ENCODE results near the gene MRAP2.
"Not testable (repeated sequence)": the region's sequence is repeated elsewhere in the genome, so short reads cannot be mapped to it uniquely, and the experiment has no call there.

Gene MRAP2

DNA sequence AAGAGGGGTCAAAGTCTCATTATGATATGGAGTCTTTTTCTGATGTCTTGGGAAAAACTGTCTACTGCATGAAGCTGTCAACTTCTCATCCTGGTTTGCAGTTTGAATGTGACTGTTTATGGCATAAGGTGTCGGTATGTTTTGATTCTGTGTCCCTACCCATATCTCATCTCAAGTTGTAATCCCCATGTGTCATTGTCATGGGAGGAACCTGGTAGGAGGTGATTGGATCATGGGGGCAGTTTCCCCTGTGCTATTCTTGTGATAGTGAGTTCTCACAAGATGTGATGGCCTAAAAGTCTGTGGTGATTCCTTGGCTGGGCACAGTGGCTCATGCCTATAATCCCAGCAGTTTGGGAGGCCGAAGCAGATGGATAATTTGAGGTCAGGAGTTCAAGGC is 47.6 kb downstream of the MRAP2 start:
- no peak for DNase-seq

DNA sequence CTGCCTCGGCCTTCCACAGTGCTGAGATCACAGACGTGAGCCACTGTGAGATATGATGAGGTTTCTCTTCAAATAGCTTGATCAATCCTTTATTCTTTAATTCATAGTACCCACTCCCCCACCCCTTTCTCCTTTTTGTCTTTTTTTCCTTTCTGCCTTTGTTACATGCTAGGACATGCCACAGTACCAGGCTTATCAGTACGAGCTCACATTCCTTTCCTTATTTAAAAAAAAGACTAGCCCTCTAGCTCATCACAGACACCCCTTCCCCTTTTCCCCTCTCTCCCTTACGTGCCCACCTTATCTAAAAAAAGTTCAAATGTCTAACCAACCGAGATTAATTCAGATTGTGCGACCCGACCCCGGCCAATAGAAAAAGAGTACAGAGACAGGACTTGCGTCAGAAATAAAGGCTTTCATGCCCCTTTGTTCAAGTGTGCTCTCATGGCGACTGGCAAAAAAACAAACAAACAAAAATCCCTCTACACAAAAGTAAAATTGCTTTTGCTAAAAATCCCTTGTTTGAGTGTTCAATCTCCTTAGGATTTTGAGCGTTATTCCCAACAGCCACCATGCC is 49.2 kb downstream of the MRAP2 start:
- no peak for DNase-seq

DNA sequence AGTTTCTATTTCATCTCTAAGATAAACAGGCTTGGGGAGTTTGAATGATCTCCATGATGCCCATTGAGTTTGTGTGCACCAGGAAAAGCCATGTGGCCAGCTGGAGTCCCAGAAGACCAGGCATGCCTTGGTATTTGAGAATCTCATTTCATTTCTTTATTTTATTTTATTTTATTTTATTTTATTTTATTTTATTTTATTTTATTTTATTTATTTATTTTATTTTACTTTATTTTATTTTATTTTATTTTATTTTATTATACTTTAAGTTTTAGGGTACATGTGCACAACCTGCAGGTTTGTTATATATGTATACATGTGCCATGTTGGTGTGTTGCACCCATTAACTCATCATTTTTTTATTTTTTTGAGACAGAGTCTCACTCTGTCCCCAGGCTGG is 51.1 kb downstream of the MRAP2 start:
- DNase-seq = not testable (repeated sequence)

DNA sequence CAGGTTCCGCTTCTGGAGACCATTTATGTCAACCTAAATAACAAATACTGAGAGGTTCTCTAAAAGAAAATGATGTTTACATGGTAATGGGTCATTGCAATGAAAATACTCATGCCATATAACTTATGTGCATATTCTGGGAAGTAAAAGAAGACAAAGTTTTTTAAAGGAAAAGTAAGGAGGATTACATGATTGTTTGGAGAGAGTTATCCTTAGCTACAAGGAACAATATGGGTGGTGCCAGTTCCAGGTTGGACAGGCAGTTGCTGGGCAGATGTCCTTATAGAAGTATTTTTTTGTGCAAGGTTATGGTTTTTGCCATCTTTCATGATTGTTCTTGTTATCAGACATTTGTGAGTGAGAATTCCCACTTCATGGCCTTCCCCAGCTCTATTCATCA is 52.5 kb downstream of the MRAP2 start:
- DNase-seq = no peak

DNA sequence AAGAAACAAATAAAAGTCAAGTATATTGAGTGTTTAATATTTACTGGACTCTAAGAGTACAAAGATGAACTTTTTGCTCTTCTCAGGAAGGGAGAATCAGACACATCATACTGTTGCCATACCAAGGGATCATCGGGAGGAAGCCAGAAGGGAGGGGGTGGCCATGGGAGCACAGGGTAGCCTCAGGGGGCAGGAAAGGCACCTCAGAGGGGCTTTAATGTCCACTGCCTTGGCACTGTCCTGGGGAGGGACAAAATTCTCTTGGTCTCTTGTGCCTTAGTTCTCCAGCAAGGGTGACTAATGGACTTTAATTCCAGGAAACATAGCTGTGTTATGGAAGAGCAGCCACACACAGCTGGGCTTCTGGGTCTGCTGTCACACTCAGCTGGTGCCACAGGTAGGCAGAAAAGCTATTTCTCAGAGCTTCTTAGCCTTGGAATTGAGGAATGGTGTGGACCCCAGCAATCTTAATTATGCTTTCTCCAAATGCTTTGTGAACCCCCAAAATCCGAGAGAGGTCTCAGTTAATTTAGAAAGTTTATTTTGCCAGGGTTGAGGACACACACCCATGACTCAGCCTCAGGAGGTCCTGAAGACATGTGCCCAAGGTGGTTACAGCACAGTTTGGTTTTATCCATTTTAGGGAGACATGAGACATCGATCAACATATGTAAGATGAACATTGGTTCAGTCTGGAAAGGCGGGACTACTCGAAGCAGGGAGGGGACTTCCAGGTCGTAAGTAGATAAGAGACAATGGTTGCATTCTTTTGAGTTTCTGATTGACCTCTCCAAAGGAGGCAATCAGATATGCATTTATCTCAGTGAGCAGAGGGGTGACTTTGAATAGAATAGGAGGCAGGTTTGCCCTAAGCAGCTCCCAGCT is 53.2 kb downstream of the MRAP2 start:
- DNase-seq = no peak

DNA sequence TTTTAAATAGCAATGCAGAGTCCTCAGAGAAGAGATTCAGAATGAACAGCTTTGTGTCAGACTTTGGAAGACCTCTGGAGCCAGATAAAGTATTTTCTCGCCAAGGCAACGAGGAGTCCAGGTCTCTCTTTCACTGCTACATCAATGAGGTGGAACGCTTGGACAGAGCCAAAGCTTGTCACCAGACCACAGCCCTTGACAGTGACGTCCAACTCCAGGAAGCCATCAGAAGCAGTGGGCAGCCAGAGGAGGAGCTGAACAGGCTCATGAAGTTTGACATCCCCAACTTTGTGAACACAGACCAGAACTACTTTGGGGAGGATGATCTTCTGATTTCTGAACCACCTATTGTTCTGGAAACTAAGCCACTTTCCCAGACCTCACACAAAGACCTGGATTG is 55.5 kb downstream of the MRAP2 start:
- no peak for DNase-seq

DNA sequence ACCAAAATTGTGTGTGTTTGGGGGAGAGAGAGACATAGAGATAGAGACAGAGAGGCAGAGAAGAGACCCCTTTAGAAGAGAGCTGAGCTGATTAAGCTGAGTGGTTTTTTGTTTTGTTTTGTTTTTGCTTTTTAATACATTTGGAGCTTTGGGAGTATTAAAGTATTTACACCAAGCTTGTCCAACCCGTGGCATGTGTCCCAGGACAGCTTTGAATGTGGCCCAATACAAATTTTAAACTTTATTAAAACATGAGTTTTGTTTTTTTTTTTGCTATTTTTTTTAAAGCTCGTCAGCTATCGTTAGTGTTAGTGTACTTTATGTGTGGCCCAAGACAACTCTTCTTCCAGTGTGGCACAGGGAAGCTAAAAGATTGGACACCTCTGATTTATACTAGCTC is 56.0 kb downstream of the MRAP2 start:
- no peak for DNase-seq

DNA sequence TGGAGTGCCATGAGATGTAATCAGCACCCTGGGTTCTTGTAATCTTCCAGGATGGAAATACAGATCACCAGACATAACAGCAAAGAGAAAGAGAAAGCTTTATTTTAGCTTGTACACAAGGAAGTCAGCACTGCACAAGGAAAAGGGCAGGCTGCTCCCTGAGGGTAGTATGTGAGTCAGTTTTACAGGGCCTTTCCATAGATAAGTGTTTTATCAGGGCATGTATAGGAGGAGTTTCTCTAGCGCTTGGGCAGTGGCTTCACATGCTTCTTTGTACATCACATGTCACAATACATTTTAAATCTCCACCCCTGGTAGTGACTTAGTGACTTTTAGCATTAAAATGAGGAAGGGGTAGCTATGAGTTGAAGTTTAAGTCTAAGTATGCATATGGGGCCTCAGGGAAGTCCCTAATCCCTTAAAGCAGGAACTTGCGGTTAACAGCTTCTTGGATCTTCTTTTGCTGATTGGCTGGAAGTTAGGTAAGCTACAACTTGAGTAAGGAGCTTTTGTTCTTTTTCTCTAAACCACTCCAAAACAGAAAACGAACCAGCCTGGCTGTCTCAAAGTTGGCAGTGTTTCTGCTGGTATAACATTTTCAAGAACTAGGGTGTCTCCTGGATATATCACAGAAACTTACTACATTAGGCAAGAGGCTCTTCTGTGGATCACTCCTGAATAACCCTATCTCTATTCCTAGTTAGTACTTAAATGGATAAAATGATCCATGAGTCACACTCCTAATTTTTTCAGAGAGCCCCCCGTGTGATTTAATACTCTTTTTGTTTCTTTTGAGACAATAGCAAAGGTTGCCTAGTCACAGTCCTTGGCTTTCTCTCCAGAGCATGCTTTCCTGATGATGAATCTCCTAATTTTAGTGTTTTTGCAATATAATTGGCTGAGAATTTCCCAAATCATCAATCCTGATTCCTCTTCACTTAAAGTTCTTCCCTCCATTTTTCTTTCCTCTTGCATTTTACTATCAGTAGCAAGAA is 60.2 kb downstream of the MRAP2 start:
- no peak for DNase-seq

DNA sequence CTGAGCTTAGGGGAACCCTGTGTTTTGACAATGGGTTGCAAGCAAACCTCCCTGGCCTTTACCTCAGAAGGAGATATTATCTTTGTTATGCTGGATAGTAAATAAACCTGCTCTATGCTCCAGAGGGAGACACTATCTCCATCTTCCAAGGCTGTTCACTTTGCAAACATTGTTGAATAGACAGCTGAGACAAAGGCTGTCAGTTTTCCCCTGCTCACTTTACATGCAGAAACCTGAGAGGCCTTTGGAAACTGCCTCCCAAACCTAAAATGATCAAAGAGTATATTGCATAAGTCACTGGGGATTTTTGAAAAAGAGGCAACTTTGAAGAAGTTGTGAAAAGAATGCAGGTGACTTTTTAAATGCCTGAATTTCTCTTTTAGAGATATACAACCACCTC is 61.6 kb downstream of the MRAP2 start:
- no peak for DNase-seq

DNA sequence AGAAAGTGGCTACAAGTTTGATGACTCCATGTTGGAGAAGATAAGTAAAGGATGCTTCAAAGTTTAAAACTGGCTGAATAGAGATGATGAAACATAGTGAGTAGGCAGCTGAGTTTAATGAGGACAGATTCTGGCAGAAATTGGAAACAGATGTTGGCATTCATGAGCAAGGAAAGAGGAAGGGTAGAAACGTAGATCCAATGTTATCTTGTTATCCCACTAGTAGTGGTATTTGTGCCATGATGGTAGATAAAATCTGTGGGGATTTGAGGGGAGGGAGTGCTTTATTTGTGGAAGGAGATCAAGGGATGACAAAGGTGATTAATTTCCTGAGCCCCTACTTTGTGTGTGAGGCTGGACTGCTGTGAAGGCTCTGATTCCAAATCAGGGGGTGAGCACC is 69.5 kb downstream of the MRAP2 start:
- no peak for DNase-seq

DNA sequence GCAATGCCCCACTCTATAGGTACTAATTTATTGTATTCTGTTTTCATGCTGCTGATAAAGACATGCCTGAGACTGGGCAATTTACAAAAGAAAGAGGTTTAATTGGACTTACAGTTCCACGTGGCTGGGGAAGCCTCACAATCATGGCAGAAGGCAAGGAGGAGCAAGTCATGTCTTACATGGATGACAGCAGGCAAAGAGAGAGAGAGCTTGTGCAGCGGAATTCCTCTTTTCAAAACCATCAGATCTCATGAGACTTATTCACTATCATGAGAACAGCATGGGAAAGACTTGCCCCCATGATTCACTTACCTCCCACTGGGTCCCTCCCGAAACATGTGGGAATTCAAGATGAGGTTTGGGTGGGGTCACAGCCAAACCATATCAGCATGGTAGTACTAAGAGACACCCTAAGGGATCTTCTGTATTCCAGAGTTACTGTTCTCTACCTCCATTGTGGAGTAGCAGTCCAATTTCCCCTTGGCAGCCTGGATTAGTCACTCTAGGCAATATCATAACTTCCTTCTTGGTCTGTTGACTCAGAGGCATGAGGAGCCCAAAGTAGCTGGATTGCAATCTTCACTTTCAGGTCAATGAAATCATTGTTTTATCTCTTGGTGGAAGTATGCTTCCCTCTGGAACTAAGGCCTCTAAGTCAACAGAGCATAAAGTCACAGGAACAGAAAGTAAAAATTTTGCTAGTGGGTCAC is 71.8 kb downstream of the MRAP2 start:
- not testable (repeated sequence) for DNase-seq

DNA sequence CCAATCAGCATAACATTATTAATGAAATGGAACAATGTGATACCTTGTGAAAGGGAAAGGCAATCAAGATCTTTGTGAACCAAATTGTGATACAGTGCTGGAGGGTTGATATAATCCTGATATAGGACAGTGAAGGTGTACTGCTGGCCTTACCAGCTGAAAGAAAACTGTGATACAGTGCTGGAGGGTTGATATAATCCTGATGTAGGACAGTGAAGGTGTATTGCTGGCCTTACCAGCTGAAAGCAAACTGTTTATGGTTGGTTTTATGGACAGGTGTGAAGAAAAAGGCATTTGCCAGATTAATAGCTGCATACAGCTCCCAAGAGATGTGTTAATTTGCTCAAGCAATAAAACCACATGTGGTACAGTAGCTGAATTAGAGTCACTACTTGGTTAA is 73.9 kb downstream of the MRAP2 start:
- DNase-seq = no peak

DNA sequence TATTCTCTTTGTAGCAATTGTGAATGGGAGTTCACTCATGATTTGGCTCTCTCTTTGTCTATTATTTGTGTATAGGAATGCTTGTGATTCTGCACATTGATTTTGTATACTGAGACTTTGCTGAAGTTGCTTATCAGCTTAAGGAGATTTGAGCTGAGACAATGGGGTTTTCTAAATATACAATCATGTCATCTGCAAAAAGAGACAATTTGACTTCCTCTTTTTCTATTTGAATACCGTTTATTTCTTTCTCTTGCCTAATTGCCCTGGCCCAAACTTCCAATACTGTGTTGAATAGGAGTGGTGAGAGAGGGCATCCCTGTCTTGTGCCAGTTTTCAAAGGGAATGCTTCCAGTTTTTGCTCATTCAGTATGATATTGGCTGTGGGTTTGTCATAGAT is 77.8 kb downstream of the MRAP2 start:
- DNase-seq = not testable (repeated sequence)

DNA sequence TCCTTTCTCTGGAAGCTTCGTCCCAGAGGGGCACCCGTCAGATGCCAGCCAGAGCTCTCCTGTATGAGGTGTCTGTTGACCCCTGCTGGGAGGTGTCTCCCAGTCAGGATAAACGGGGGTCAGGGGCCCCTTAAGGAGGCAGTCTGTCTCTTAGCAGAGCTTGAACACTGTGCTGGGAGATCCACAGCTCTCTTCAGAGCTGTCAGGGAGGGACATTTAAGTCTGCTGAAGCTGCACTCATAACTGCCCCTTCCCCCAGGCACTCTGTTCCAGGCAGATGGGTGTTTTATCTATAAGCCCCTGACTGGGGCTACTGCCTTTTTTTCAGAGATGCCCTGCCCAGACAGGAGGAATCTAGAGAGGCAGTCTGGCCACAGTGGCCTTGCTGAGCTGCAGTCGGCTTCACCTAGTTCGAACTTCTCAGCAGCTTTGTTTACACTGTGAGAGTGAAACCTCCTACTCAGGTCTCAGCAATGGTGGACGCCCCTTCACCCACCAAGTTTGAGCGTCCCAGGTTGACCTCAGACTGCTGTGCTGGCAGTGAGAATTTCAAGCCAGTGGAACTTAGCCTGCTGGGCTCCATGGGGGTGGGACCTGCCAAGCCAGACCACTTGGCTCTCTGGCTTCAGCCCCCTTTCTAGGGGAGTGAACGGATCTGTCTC is 81.5 kb downstream of the MRAP2 start:
- not testable (repeated sequence) for DNase-seq

DNA sequence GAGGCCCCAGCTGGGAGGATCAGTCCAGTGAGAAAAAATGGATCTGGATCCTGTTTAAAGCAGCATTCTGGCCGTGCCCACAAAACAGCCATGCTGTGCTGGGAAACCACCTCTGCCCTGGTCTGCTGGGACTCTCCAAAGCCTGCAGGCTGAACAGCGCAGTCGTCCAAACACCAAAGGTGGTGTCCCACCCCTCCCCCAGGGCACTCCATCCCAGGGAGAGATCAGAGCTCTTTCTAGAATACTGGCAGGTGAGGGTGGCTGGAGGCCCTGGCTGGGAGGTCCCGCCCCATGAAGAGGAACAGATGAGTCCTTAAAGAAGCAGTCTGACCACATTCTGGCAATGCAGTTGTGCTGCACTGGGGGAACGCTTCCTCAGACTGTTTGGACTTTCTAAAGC is 84.6 kb downstream of the MRAP2 start:
- DNase-seq = no peak

DNA sequence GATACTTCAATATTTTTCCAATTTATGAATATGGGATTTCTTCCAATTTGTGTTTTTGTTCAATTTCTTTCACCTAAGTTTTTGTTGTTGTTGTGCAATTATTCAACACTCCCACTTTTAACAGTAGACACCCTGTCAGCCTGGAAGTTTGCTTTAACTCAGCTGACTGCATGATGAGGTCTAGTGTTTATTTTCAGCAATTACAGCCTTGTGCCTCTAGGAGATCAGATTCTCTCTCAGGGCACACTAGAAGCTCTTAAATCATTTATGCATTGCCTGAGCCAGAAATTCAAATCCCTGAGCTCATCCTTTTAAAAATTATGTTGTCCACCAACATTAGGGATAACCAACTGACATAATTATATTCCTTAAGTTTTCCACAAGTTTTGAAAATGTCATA is 85.7 kb downstream of the MRAP2 start:
- no peak for DNase-seq

DNA sequence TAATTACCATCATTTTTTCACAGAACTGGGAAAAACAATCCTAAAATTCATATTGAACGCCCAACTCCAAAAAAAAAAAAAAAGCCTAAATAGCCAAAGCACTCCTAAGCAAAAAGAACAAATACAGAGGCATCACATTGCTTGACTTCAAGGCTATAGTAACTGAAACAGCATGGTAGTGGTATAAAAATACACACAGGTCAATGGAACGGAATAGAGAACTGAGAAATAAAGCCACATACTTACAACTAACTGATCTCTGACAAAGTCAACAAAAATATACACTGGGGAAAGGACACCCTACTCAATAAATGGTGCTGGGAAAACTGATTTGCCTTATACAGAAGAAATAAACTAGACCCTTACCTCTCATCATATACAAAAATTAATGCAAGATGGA is 89.6 kb downstream of the MRAP2 start:
- no peak for DNase-seq

DNA sequence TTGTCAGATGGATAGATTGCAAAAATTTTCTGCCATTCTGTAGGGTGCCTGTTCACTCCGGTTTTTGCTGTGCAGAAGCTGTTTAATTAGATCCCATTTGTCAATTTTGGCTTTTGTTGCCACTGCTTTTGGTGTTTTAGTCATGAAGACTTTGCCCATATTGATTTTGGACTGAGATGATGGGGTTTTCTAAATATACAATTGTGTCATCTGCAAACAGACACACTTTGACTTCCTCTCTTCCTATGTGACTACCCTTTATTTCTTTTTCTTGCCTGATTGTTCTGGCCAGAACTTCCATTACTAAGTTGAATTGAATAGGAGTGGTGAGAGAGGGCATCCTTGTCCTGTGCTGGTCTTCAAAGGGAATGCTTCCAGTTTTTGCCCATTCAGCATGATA is 96.0 kb downstream of the MRAP2 start:
- DNase-seq = not testable (repeated sequence)

DNA sequence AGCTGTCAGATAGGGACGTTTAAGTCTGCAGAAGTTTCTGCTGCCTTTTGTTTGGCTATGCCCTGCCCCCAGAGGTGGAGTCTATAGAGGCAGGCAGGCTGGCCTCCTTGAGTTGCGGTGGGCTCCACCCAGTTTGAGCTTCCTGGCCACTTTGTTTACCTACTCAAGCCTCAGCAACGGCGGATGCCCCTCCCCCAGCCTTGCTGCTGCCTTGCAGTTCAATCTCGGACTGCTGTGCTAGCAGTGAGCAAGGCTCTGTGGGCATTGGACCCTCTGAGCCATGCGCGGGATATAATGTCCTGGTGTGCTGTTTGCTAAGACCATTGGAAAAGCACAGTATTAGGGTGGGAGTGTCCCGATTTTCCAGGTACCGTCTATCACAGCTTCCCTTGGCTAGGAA is 99.8 kb downstream of the MRAP2 start:
- DNase-seq = not testable (repeated sequence)

DNA sequence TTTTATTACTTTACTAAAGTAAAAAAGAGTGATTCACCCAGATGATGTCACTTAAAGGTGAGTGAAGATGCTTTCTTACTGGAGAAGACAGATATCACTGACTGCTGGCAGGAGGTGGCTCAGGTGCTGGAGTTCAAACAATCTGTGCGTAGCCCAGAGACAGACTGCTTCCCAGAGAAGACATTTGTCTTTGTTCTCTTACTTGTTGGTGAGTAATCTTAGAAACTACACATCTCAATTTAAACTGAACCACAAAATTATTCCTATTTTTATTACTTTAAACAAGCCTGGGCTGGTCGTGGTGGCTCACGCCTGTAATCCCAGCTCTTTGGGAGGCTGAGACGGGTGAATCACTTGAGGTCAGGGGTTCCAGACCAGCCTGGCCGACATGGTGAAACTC is 101.7 kb downstream of the MRAP2 start:
- no peak for DNase-seq

DNA sequence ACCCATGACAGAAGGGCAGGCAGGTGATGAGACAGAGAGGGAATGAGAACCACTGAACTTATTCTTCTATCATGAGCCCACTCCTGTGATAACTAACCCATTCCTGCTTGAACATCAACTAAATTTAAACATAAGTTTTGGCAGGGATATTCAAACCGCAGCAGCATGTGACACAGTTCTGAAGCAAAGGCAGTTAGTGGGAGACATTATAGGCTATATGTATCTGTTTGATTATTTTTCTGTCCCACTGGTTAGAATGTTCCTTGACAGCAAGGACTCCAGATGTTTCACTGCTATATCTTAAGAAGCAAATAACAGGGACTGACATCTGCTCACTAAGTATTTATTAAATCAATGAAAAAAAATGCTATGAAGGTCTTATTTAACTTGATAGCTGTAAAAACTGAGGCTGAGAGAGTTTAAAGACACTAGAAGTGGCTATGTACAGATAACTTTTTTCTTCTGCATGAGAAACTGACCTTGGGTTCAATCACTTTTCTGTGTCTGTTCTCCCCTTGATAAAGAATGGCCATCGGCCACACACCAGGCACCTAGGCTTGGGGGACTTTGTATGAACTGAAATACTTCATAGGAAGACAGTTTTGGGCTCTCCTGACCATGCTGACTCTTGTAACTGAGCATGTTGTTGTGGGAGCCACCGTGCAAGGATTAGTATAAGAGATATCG is 102.9 kb downstream of the MRAP2 start:
- no peak for DNase-seq

DNA sequence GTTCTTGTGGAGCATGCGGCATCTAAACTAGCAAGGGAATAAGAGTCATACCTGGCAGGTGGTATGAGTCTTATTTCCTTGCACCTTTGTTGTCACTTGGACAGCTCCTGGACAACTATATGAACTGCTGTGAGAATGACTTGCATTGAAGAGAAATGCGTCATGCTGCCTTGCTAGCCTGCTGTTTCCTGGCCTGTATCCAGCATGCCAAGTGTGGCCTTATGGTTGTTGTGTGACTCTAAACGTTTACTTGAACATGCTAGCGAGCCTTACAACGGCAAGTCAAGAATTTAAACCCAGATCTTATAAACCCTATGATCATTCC is 103.4 kb downstream of the MRAP2 start:
- DNase-seq = no peak
